PFSK-1 (cell line): Measurements from ENCODE around the gene VAV2.

Source experiments
- FOXP2 ChIP-seq: optimal IDR thresholded peaks from 2 replicates; pipeline ENCODE3; 2011; ENCODE audit warnings: borderline replicate concordance, control low read depth, inconsistent platforms; ENCODE audit not compliant: insufficient read depth; ENCODE audit errors: extremely low read length, extremely low read depth
- POLR2AphosphoS5 ChIP-seq: IDR thresholded peaks from 2 replicates; pipeline ENCODE4 v1.6.1; 2012; ENCODE audit warnings: low read depth, mild to moderate bottlenecking, control low read depth, low read length, moderate library complexity
- REST ChIP-seq, 2 experiments: IDR thresholded peaks; 2 replicates each; pipeline versions ENCODE4 v1.6.1 to v1.8.0; 2011 to 2012; ENCODE audit warnings: low read depth in 2 of 2, low read length in 2 of 2, control low read depth in 1 of 2, inconsistent platforms in 1 of 2, mild to moderate bottlenecking in 1 of 2, moderate library complexity in 1 of 2; ENCODE audit not compliant: insufficient read depth in 1 of 2
- SIN3A ChIP-seq: IDR thresholded peaks from 2 replicates; pipeline ENCODE4 v1.6.1; 2012; ENCODE audit warnings: mild to moderate bottlenecking, low read length, moderate library complexity, borderline replicate concordance; ENCODE audit not compliant: insufficient read depth
- TAF1 ChIP-seq: IDR thresholded peaks from 2 replicates; pipeline ENCODE4 v1.6.1; 2012; ENCODE audit warnings: low read length, control low read depth, borderline replicate concordance; ENCODE audit not compliant: insufficient read depth

VAV2 gene

GRCh38 chr9:133962341-133962740 lies 29.8 kb downstream of the VAV2 start:
- TF ChIP-seq FOXP2: no peak
- TF ChIP-seq POLR2AphosphoS5: no peak
- TF ChIP-seq TAF1: no peak
- no peak for TF ChIP-seq SIN3A
- TF ChIP-seq REST (IDR thresholded peaks at IDR 0.05; ENCODE audit: insufficient read depth in 1 of 2, low read depth in 2 of 2, low read length in 2 of 2): no peak

DNA sequence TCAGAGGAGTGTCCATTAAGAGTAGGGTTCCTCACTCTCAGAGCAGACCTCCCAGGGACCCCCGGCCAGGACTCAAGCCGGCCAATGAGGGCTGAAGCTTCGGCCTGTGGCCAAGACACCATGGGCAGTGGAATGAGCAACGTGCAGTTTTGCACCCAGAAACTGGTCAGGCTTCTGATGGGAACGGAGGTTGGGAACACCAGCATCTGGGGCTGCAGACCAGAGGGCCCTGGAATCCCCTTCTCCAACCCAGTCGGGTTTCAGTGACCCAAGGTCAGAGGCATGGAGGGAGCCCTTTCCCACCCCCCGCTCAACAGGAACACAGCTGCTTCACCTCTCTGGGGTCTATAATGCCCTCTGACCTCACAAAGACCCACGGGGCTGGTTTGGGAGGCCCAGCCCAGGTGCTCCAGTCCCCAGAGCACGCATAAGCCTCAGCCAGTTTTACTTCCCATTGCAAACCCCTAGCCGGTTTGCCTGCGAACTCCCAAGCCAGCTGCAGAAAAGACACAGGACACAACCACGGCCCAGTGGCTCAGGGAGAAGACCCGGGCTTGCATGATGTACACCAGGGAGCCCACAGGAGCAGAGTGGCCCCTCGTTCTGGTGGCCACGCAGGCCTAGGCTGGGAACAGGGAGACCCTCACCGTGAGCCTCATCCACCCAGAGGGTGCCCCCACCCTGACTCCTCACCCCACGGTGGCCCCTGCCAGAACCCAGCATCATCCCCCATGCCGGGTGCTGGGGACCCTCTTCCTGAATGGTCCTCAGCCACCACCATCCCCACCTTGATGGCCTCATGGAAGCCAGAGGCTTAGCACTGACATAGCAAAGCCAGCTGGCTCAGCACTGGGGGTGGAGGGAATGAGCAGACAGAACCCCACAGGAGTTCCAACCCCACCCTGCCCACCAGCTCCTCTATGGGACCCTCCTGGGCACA lies 30.6 kb downstream of the VAV2 start:
- TF ChIP-seq TAF1 (no peak), REST (IDR thresholded peaks at IDR 0.05; ENCODE audit: insufficient read depth in 1 of 2, low read depth in 2 of 2, low read length in 2 of 2) (no peak), POLR2AphosphoS5 (no peak), FOXP2 (no peak), SIN3A (no peak)

DNA sequence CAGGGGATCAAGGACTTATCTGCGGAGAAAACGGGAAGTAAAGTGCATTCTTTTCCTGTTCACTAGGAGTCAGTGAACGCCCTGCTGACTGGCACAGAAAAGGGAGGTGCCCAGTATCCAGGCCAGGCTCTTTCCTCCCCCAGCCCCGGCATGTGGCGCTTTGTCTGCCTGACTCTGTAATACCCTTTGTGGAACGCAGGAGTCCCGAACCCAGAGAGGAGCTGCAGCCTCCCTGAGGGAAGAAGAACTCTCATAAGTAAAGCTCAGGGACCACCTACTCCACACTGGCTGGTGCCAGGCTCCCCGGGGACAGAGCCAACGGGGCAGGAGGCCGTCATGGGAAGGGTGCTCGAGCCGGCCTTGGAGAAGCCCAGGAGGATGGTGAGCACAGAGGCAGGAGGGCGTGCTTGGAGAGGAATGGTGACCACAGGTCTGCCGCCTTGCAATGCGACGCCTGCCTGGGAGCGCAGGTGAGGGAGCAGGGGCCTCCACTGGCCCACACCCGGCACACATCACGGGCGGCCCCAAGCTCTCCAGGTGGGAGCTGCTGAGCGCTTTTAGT lies 31.5 kb downstream of the VAV2 start:
- TF ChIP-seq SIN3A: no peak
- no peak for TF ChIP-seq REST (IDR thresholded peaks at IDR 0.05; ENCODE audit: insufficient read depth in 1 of 2, low read depth in 2 of 2, low read length in 2 of 2)
- no peak for TF ChIP-seq TAF1
- TF ChIP-seq FOXP2: no peak
- no peak for TF ChIP-seq POLR2AphosphoS5

DNA sequence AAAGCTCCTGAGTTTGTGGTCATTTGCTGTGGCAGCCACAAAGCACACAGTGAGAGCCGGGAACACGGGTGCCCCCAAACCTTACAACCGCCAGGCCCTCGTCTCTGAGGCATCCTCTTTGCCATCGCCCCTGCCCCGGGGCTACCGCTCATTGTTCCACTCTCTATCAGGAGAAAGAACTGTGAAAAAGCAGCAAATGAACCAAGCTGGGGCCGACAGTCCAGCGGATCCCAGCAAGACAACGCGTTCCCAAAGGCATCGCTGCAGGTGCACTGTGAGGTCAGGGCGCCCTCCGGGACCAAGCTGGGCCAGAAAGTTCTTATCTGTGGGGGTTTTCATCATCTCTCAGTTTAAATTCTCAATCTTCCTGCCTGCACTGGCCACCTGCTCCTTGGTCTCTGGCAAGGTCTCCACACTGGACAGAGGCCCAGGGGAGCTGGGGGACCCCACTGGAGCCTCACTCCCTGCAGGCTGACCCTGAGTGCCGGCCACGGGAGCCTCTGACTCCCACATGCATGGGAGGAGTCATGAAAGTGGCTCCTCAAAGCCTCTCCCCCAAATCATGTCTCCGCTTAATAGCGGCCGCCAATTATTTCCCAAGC lies 32.1 kb downstream of the VAV2 start:
- TF ChIP-seq TAF1 (no peak), FOXP2 (no peak), SIN3A (no peak), REST (IDR thresholded peaks at IDR 0.05; ENCODE audit: insufficient read depth in 1 of 2, low read depth in 2 of 2, low read length in 2 of 2) (no peak), POLR2AphosphoS5 (no peak)
